ENCODE data around the gene ALCAM. TPM values are rescaled to one million over a fixed set of nuclear protein-coding genes. Genes with fewer than 3 reads are reported as not detected.

The ALCAM gene
- polyA plus RNA-seq, 1 of the 3 experiments (the other 2 are of a cell fraction) = 58.3 TPM

DNA sequence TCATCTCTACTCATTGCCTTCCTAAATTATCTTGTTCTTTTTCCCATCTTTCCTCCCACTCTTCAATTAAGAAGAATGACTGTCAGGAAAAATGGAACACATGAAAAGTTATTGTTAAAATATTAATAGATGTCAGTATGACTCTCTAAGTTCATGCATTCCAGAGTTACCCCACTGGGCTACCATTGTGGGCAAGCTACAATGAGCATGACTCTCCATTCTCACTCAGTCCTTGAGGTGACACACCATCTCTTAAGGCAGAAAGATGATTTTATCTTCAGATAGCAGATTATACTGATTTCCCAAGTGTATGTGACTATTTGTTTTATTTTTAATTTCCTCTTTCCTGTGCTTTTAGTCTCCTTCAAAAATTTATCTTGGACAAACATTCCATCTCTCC lies 144.3 kb downstream of the ALCAM start:
- peaks cover 96% of the 10 kb centered on the region for H3K79me2 ChIP-seq (ENCODE audit: insufficient read depth)
- peaks cover 18% of the 10 kb centered on the region for H3F3A ChIP-seq (replicated peaks; ENCODE audit: insufficient read depth)
- no peaks in the 10 kb centered on the region for H4K20me1 ChIP-seq (ENCODE audit: insufficient read depth)
- peaks cover 19 to 31% of the 10 kb centered on the region in 2 experiments for H3K4me1 ChIP-seq (ENCODE audit: control insufficient read depth in 1 of 2, insufficient read depth in 2 of 2, low read depth in 1 of 2, low read length in 1 of 2)
- no peak overlapping the region for H3K4me3 ChIP-seq (ENCODE audit: low read depth in 2 of 2, low read length in 1 of 2)
- no peak for DNase-seq
- H3K4me2 ChIP-seq = peak overlapping the region; percentile 17; the same call in 1 of the 2 replicates
- POLR2A ChIA-PET = no interaction called here
- TF ChIP-seq EZH2phosphoT487 (IDR thresholded peaks at IDR 0.05; ENCODE audit: borderline replicate concordance, low read depth) = no peak
- no peak for TF ChIP-seq RCOR1 (IDR thresholded peaks at IDR 0.05; ENCODE audit: low read length)
- no peak for TF ChIP-seq TAF1 (IDR thresholded peaks at IDR 0.05; ENCODE audit: borderline replicate concordance, low read depth, low read length)
- TF ChIP-seq, protein P1, sequence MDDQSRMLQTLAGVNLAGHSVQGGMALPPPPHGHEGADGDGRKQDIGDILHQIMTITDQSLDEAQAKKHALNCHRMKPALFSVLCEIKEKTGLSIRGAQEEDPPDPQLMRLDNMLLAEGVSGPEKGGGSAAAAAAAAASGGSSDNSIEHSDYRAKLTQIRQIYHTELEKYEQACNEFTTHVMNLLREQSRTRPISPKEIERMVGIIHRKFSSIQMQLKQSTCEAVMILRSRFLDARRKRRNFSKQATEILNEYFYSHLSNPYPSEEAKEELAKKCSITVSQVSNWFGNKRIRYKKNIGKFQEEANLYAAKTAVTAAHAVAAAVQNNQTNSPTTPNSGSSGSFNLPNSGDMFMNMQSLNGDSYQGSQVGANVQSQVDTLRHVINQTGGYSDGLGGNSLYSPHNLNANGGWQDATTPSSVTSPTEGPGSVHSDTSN (IDR thresholded peaks at IDR 0.05) = 0 out of 2 replicates have a peak, but pooled peaks have one; percentile 21
- H3K27me3 ChIP-seq (ENCODE audit: insufficient read depth) = no peaks in the 10 kb centered on the region
- H2AFZ ChIP-seq (ENCODE audit: low read depth) = no peak overlapping the region
- peak overlapping the region; percentile 1; the same call in 1 of the 2 replicates for H3K9ac ChIP-seq
- no peaks in the 10 kb centered on the region for H3K9me3 ChIP-seq
- peak overlapping the region; percentile 58 to 78; a peak in 3 of 4 replicates for H3K27ac ChIP-seq (ENCODE audit: low read depth in 2 of 2, low read length in 1 of 2)
- CTCF ChIA-PET = interaction anchor here (1.2 kb wide), 1 partner anchor 8 kb away, joined by 5 read pairs; no protein-coding TSS in a partner anchor
- H3K36me3 ChIP-seq (replicated peaks in 1 of 2; ENCODE audit: control insufficient read depth in 1 of 2, insufficient read depth in 2 of 2, low read length in 1 of 2) = peaks cover 0 to 7% of the 10 kb centered on the region in 2 experiments
- no peaks in the 10 kb centered on the region for H3K9me2 ChIP-seq

DNA sequence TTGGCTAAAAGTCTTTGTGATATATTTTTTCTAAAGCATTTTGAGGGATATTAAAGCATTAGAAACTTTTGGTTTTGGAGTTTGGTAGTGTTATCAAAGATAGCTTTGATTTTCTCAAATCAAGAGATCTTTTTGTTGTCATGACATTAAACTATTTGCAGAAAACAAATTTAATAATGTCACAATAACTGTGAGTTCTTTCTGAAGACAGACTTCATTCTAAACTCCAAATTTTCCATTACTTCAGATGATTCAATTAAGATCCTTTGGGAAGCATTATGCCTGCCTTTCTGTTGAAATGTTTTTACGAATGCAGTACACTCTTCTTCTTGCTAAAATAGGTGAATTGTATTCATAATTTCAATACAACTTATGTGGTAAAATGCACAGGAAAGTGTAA lies 145.4 kb downstream of the ALCAM start:
- peak overlapping the region; percentile 18; the same call in 1 of the 2 replicates for H3K9ac ChIP-seq
- no peaks in the 10 kb centered on the region for H4K20me1 ChIP-seq (ENCODE audit: insufficient read depth)
- H3K27ac ChIP-seq (ENCODE audit: low read depth in 2 of 2, low read length in 1 of 2) = peak overlapping the region; percentile 60 to 78
- no peak for DNase-seq
- H3K79me2 ChIP-seq (ENCODE audit: insufficient read depth) = peaks cover 96% of the 10 kb centered on the region
- ChIA-PET CTCF (interaction anchor here (0.9 kb wide), 1 partner anchor 122 kb away, joined by 3 read pairs; no protein-coding TSS in a partner anchor), POLR2A (no interaction called here)
- peaks cover 21% of the 10 kb centered on the region for H3F3A ChIP-seq (replicated peaks; ENCODE audit: insufficient read depth)
- H3K9me3 ChIP-seq = no peaks in the 10 kb centered on the region
- 17% methylated on average over 1 of the region's 1 CpG for WGBS (ENCODE audit: low lambda C conversion rate)
- peaks cover 21 to 31% of the 10 kb centered on the region in 2 experiments for H3K4me1 ChIP-seq (ENCODE audit: control insufficient read depth in 1 of 2, insufficient read depth in 2 of 2, low read depth in 1 of 2, low read length in 1 of 2)
- H3K4me2 ChIP-seq = peak overlapping the region; percentile 17
- TF ChIP-seq GATA2 (CRISPR knock-in tag; IDR thresholded peaks at IDR 0.05) (no peak), YY1 (IDR thresholded peaks at IDR 0.05; ENCODE audit: low read depth) (no peak), NRF1 (IDR thresholded peaks at IDR 0.05; ENCODE audit: low read depth, low read length) (no peak), RXRA (IDR thresholded peaks at IDR 0.05; ENCODE audit: borderline replicate concordance, low read depth) (no peak), TEAD4 (IDR thresholded peaks at IDR 0.05; ENCODE audit: borderline replicate concordance, insufficient read depth) (no peak)
- no peak overlapping the region for H2AFZ ChIP-seq (ENCODE audit: low read depth)
- no peaks in the 10 kb centered on the region for H3K9me2 ChIP-seq
- H3K36me3 ChIP-seq (replicated peaks in 1 of 2; ENCODE audit: control insufficient read depth in 1 of 2, insufficient read depth in 2 of 2, low read length in 1 of 2) = peaks cover 0 to 10% of the 10 kb centered on the region in 2 experiments
- H3K27me3 ChIP-seq (ENCODE audit: insufficient read depth) = no peaks in the 10 kb centered on the region
- H3K4me3 ChIP-seq (ENCODE audit: low read depth in 2 of 2, low read length in 1 of 2) = no peak overlapping the region

DNA sequence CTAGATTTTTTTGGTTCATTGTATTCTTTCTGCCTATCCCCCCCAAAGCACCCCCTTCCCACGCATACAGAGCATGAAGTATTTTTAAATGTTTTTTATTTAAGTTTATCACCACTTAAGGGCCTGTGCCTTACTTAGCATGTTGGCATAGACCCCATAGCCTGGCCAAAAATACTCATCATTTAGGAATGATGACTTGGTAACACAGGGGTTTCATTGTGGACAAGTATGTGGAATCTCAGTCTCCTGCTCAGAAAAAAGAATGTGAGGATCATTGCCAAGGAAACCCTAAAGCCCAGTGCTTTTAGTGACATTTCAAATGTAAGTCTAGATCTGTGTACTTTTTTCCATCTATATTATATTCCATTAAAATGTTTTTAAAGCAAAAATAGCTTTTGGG lies 146.3 kb downstream of the ALCAM start:
- H4K20me1 ChIP-seq (ENCODE audit: insufficient read depth) = no peaks in the 10 kb centered on the region
- no peak for DNase-seq
- peaks cover 28% of the 10 kb centered on the region for H3F3A ChIP-seq (replicated peaks; ENCODE audit: insufficient read depth)
- POLR2A ChIA-PET = no interaction called here
- H3K4me2 ChIP-seq = 0 out of 2 replicates have a peak overlapping the region, but pooled peaks have one; percentile 23
- 12% methylated on average over 1 of the region's 1 CpG for WGBS (ENCODE audit: low lambda C conversion rate)
- H3K4me1 ChIP-seq (ENCODE audit: control insufficient read depth in 1 of 2, insufficient read depth in 2 of 2, low read depth in 1 of 2, low read length in 1 of 2) = peaks cover 24 to 34% of the 10 kb centered on the region in 2 experiments
- peak overlapping the region; percentile 22 to 78; a peak in 3 of 4 replicates for H3K27ac ChIP-seq (ENCODE audit: low read depth in 2 of 2, low read length in 1 of 2)
- H3K4me3 ChIP-seq (ENCODE audit: low read depth in 2 of 2, low read length in 1 of 2) = no peak overlapping the region
- CTCF ChIA-PET = no interaction called here
- H3K9me3 ChIP-seq = no peaks in the 10 kb centered on the region
- peaks cover 0 to 11% of the 10 kb centered on the region in 2 experiments for H3K36me3 ChIP-seq (replicated peaks in 1 of 2; ENCODE audit: control insufficient read depth in 1 of 2, insufficient read depth in 2 of 2, low read length in 1 of 2)
- H2AFZ ChIP-seq (ENCODE audit: low read depth) = no peak overlapping the region
- no peaks in the 10 kb centered on the region for H3K9me2 ChIP-seq
- no peak overlapping the region; the same call in 1 of the 2 replicates for H3K9ac ChIP-seq
- peaks cover 96% of the 10 kb centered on the region for H3K79me2 ChIP-seq (ENCODE audit: insufficient read depth)
- H3K27me3 ChIP-seq (ENCODE audit: insufficient read depth) = no peaks in the 10 kb centered on the region
- TF ChIP-seq TEAD4 (IDR thresholded peaks at IDR 0.05; ENCODE audit: borderline replicate concordance, insufficient read depth) (peak; percentile 83), FOSL2 (IDR thresholded peaks at IDR 0.05; ENCODE audit: borderline replicate concordance, low read depth) (peak; percentile 73; the same call in 1 of the 2 replicates), TCF12 (IDR thresholded peaks at IDR 0.05) (peak; percentile 65), NFIC (IDR thresholded peaks at IDR 0.05; ENCODE audit: borderline replicate concordance) (peak; percentile 97), FOXM1 (IDR thresholded peaks at IDR 0.05; ENCODE audit: low read depth) (no peak), JUND (IDR thresholded peaks at IDR 0.05) (peak; percentile 82), RCOR1 (IDR thresholded peaks at IDR 0.05; ENCODE audit: low read length) (no peak), MEF2A (IDR thresholded peaks at IDR 0.05; ENCODE audit: borderline replicate concordance, low read depth) (0 out of 2 replicates have a peak, but pooled peaks have one; percentile 57), NRF1 (IDR thresholded peaks at IDR 0.05; ENCODE audit: low read depth, low read length) (no peak), ELF1 (IDR thresholded peaks at IDR 0.05) (peak; percentile 13; the same call in 1 of the 2 replicates), EP300 (IDR thresholded peaks at IDR 0.05; ENCODE audit: borderline replicate concordance in 1 of 2, low read depth in 1 of 2, low read length in 1 of 2) (peak in 1 of 2 experiments; percentile 79; a peak in 1 of 4 replicates)
- TF ChIP-seq, protein P2, sequence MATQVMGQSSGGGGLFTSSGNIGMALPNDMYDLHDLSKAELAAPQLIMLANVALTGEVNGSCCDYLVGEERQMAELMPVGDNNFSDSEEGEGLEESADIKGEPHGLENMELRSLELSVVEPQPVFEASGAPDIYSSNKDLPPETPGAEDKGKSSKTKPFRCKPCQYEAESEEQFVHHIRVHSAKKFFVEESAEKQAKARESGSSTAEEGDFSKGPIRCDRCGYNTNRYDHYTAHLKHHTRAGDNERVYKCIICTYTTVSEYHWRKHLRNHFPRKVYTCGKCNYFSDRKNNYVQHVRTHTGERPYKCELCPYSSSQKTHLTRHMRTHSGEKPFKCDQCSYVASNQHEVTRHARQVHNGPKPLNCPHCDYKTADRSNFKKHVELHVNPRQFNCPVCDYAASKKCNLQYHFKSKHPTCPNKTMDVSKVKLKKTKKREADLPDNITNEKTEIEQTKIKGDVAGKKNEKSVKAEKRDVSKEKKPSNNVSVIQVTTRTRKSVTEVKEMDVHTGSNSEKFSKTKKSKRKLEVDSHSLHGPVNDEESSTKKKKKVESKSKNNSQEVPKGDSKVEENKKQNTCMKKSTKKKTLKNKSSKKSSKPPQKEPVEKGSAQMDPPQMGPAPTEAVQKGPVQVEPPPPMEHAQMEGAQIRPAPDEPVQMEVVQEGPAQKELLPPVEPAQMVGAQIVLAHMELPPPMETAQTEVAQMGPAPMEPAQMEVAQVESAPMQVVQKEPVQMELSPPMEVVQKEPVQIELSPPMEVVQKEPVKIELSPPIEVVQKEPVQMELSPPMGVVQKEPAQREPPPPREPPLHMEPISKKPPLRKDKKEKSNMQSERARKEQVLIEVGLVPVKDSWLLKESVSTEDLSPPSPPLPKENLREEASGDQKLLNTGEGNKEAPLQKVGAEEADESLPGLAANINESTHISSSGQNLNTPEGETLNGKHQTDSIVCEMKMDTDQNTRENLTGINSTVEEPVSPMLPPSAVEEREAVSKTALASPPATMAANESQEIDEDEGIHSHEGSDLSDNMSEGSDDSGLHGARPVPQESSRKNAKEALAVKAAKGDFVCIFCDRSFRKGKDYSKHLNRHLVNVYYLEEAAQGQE (IDR thresholded peaks at IDR 0.05; ENCODE audit: low read depth, low read length) = no peak

Measured in SK-N-SH (cell line).